PC-3 (cell line): ENCODE data around the gene NMUR2. TPM values are rescaled to one million over a fixed set of nuclear protein-coding genes. Genes with fewer than 3 reads are reported as not detected.

Experiments
- ATAC-seq: fragments of 200-7000 bp; cut with Tn5 transposase; 2 replicates; pipeline ENCODE4 v1.9.1; 2020; ENCODE audit warnings: mild to moderate bottlenecking, moderate library complexity
- BruUV-seq: library from RNA; stranded (reverse); fragments of 400-500 nt; replicated peaks from 2 replicates; lab custom pipeline; 2021; lab: Mats Ljungman, UMichigan
- CTCF ChIA-PET: fragments of 300-600 bp; sonication (Branson Sonifier 250); formaldehyde crosslinking; loops from one replicate; lab custom pipeline; 2022; ENCODE audit warnings: antibody characterized with exemption; lab: Charles Lee
- POLR2A ChIA-PET: fragments of 300-600 bp; sonication (Branson Sonifier 250); formaldehyde crosslinking; loops from one replicate; lab custom pipeline; 2022; ENCODE audit warnings: antibody characterized with exemption; ENCODE audit not compliant: unreplicated experiment; lab: Charles Lee
- DNase-seq: peaks from one replicate; pipeline ENCODE4 v3.0.0-alpha.2; 2015
- H2AFZ ChIP-seq: fragments of 300-600 bp; sonication (generic); 2 replicates; pipeline ENCODE4 v1.6.0; 2016; ENCODE audit warnings: antibody characterized with exemption, low read length
- H3F3A ChIP-seq: fragments of 300-600 bp; sonication (generic); one replicate; pipeline ENCODE4 v1.6.0; 2017; ENCODE audit warnings: antibody characterized with exemption, low read length, control low read depth, mild to moderate bottlenecking; ENCODE audit not compliant: unreplicated experiment
- H3K27ac ChIP-seq: fragments of 300-600 bp; sonication (generic); 2 replicates; pipeline ENCODE4 v1.5.1; 2016; ENCODE audit warnings: mild to moderate bottlenecking, low read length
- H3K27me3 ChIP-seq: fragments of 300-600 bp; sonication (generic); 2 replicates; pipeline ENCODE4 v1.6.1; 2016; ENCODE audit warnings: low read length, mixed read lengths
- H3K36me3 ChIP-seq: fragments of 300-600 bp; sonication (generic); 2 replicates; pipeline ENCODE4 v1.6.1; 2016; ENCODE audit warnings: low read depth, mixed run types, low read length, mixed read lengths
- H3K4me1 ChIP-seq: fragments of 300-600 bp; sonication (generic); 2 replicates; pipeline ENCODE4 v1.5.1; 2016; ENCODE audit warnings: low read length; ENCODE audit not compliant: insufficient read depth
- H3K4me2 ChIP-seq: fragments of 300-600 bp; sonication (generic); 2 replicates; pipeline ENCODE4 v1.6.0; 2016; ENCODE audit warnings: low read length
- H3K4me3 ChIP-seq: fragments of 300-600 bp; sonication (generic); 2 replicates; pipeline ENCODE4 v1.5.1; 2016; ENCODE audit warnings: mild to moderate bottlenecking, low read length, mixed read lengths
- H3K79me2 ChIP-seq: fragments of 300-600 bp; sonication (generic); 2 replicates; pipeline ENCODE4 v1.6.1; 2017; ENCODE audit warnings: low read length, mixed read lengths
- H3K9ac ChIP-seq: fragments of 300-600 bp; sonication (generic); 2 replicates; pipeline ENCODE4 v1.6.0; 2016; ENCODE audit warnings: mild to moderate bottlenecking, low read length
- H3K9me2 ChIP-seq: fragments of 300-600 bp; sonication (generic); replicated peaks from 2 replicates; pipeline ENCODE4 v1.6.1; 2016; ENCODE audit warnings: mixed run types, low read length, mixed read lengths
- H3K9me3 ChIP-seq: fragments of 300-600 bp; sonication (generic); 2 replicates; pipeline ENCODE4 v1.6.1; 2016; ENCODE audit warnings: low read length, mixed read lengths
- H4K20me1 ChIP-seq: fragments of 300-600 bp; sonication (generic); 2 replicates; pipeline ENCODE4 v1.6.1; 2016; ENCODE audit warnings: low read length, mixed read lengths
- CTCF ChIP-seq: fragments of 300-600 bp; sonication (generic); conservative IDR thresholded peaks from 2 replicates; pipeline ENCODE4 v1.5.1; 2017; ENCODE audit warnings: antibody characterized with exemption, low read depth, mild to moderate bottlenecking, low read length
- EZH2 ChIP-seq: fragments of 300-600 bp; sonication (generic); IDR thresholded peaks from one replicate; pipeline ENCODE4 v1.6.1; 2017; ENCODE audit warnings: antibody characterized with exemption, mild to moderate bottlenecking, low read length; ENCODE audit not compliant: unreplicated experiment
- EZH2phosphoT487 ChIP-seq: fragments of 300-600 bp; sonication (generic); IDR thresholded peaks from 2 replicates; pipeline ENCODE4 v1.6.1; 2018; ENCODE audit warnings: mild to moderate bottlenecking, antibody characterized with exemption, low read length, borderline replicate concordance
- intact Hi-C: fragments of 100-400 bp; cut with micrococcal nuclease; formaldehyde crosslinking; loops from 2 replicates; pipeline ENCODE4 v1.9.0; 2023
- total RNA-seq: library from RNA; depleted of rRNA; stranded (reverse); fragments of >200 nt; gene quantifications from 2 replicates; pipeline ENCODE4 v1.2.3, GENCODE V29; 2014

The NMUR2 gene
- total RNA-seq, 1 experiment from 2014 or later = not detected

- H3K27me3 ChIP-seq = 0 out of 2 replicates have a peak, but pooled peaks cover 3% of the 10 kb centered on the region
- no peaks in the 10 kb centered on the region for H4K20me1 ChIP-seq
- ATAC-seq (no peak), DNase-seq (no peak)
- no TSS peak for BruUV-seq
- H3K4me3 ChIP-seq = no peak overlapping the region
- H3K9me3 ChIP-seq = no peaks in the 10 kb centered on the region
- no peaks in the 10 kb centered on the region for H3K79me2 ChIP-seq
- ChIA-PET POLR2A (no interaction called here), CTCF (no interaction called here)
- no peaks in the 10 kb centered on the region for H3K4me1 ChIP-seq
- H3F3A ChIP-seq = no peaks in the 10 kb centered on the region
- no peak overlapping the region for H2AFZ ChIP-seq
- H3K36me3 ChIP-seq = no peaks in the 10 kb centered on the region
- no peak overlapping the region for H3K27ac ChIP-seq
- H3K4me2 ChIP-seq = no peak overlapping the region
- intact Hi-C loops = no loop called here
- TF ChIP-seq EZH2phosphoT487 (no peak), CTCF (no peak), EZH2 (no peak)
- H3K9ac ChIP-seq = no peak overlapping the region
- H3K9me2 ChIP-seq = no peaks in the 10 kb centered on the region
These were observed 50.0 kb downstream of the NMUR2 start for GRCh38 chr5:152355061-152355460.

GRCh38 chr5:152353001-152353400, 52.1 kb downstream of the NMUR2 start:
- Histone ChIP-seq H3K9me2 (no peaks in the 10 kb centered on the region), H3F3A (no peaks in the 10 kb centered on the region), H3K4me2 (no peak overlapping the region), H4K20me1 (no peaks in the 10 kb centered on the region), H3K36me3 (no peaks in the 10 kb centered on the region), H3K79me2 (no peaks in the 10 kb centered on the region), H3K9me3 (no peaks in the 10 kb centered on the region), H3K9ac (no peak overlapping the region), H3K4me1 (no peaks in the 10 kb centered on the region), H3K4me3 (no peak overlapping the region), H3K27me3 (0 out of 2 replicates have a peak, but pooled peaks cover 3% of the 10 kb centered on the region), H2AFZ (no peak overlapping the region), H3K27ac (no peak overlapping the region)
- ATAC-seq (no peak), DNase-seq (no peak)
- CTCF ChIA-PET = no interaction called here
- POLR2A ChIA-PET = no interaction called here
- TF ChIP-seq EZH2phosphoT487 (no peak), EZH2 (no peak), CTCF (no peak)
- no TSS peak for BruUV-seq
- intact Hi-C loops = no loop called here

- no peaks in the 10 kb centered on the region for H3K9me3 ChIP-seq
- H3K4me3 ChIP-seq = no peak overlapping the region
- H3K9me2 ChIP-seq = no peaks in the 10 kb centered on the region
- no peak overlapping the region for H3K27ac ChIP-seq
- BruUV-seq = no TSS peak
- no peaks in the 10 kb centered on the region for H3K79me2 ChIP-seq
- no peak overlapping the region for H3K4me2 ChIP-seq
- H2AFZ ChIP-seq = no peak overlapping the region
- ATAC-seq (peak; percentile 83), DNase-seq (peak; percentile 79)
- no peaks in the 10 kb centered on the region for H3F3A ChIP-seq
- no peaks in the 10 kb centered on the region for H4K20me1 ChIP-seq
- intact Hi-C loops = loop anchor here (1.0 to 5.0 kb wide), 3 partner anchors 29 to 523 kb away; no protein-coding TSS in a partner anchor
- ChIA-PET CTCF (interaction anchor here (0.5 to 1.7 kb wide), 6 partner anchors 19 to 525 kb away, joined by 3 to 23 read pairs (median 5); no protein-coding TSS in a partner anchor), POLR2A (interaction anchor here (0.7 kb wide), 1 partner anchor 72 kb away, joined by 5 read pairs; no protein-coding TSS in a partner anchor)
- peak; percentile 98 for TF ChIP-seq CTCF
- no peak for TF ChIP-seq EZH2phosphoT487
- no peak overlapping the region for H3K9ac ChIP-seq
- no peaks in the 10 kb centered on the region for H3K27me3 ChIP-seq
- H3K36me3 ChIP-seq = no peaks in the 10 kb centered on the region
- H3K4me1 ChIP-seq = no peaks in the 10 kb centered on the region
These were observed 55.2 kb downstream of the NMUR2 start for GRCh38 chr5:152349683-152350526.
